Measurements from ENCODE around the gene KCNIP3. TPM values are rescaled to one million over a fixed set of nuclear protein-coding genes. Genes with fewer than 3 reads are reported as not detected.

Gene KCNIP3
- total and polyA plus RNA-seq, 9 of the 15 experiments (the other 6 are each of a cell fraction or from before 2014, with no cell fraction given) = 0.04 TPM; not detected in 8

- peaks cover 7 to 78% of the 10 kb centered on the region in 2 experiments for H3K27me3 ChIP-seq (ENCODE audit: control insufficient read depth in 2 of 2, insufficient read depth in 2 of 2, low read length in 2 of 2)
- ChIA-PET CTCF (ENCODE audit: low intra/inter-chr PET ratio) (no interaction called here), POLR2A (no interaction called here)
These were observed 52.6 kb downstream of the KCNIP3 start for GRCh38 chr2:95349568-95350322.

More at GRCh38 chr2:95349568-95350322, 52.6 kb downstream of the KCNIP3 start:
- 3% methylated on average over 12 of the region's 12 CpGs for WGBS (ENCODE audit: insufficient coverage, low coverage, missing lambda C conversion rate)
- ATAC-seq (no peak), DNase-seq (ENCODE audit: extremely low read depth in 1 of 4, low spot score in 3 of 4) (no peak), FAIRE-seq (no peak)
- Histone ChIP-seq H3K4me3 (no peak overlapping the region), H3K4me1 (replicated peaks in 1 of 2; ENCODE audit: control insufficient read depth in 2 of 2, insufficient read depth in 2 of 2, low read length in 2 of 2) (peaks cover 6 to 23% of the 10 kb centered on the region in 2 experiments; a peak in 4 of 5 replicates), H3K27ac (ENCODE audit: extremely low read depth, low read depth, low read length) (no peak overlapping the region), H3K36me3 (ENCODE audit: control insufficient read depth, insufficient read depth, low read length) (no peaks in the 10 kb centered on the region), H4K20me1 (replicated peaks; ENCODE audit: control insufficient read depth, insufficient read depth, low read length) (peaks cover 10% of the 10 kb centered on the region), H2AFZ (ENCODE audit: low read depth, low read length) (no peak overlapping the region), H3K79me2 (ENCODE audit: control insufficient read depth, insufficient read depth, low read length) (no peaks in the 10 kb centered on the region), H3K9ac (ENCODE audit: insufficient read depth in 1 of 2, low read depth in 2 of 2, low read length in 2 of 2) (no peak overlapping the region; a peak in 1 of 4 replicates), H3K9me1 (ENCODE audit: control insufficient read depth, insufficient read depth, low read length) (no peaks in the 10 kb centered on the region), H3K9me3 (replicated peaks; ENCODE audit: control insufficient read depth, insufficient read depth, low read depth, low read length) (no peaks in the 10 kb centered on the region), H3K4me2 (ENCODE audit: insufficient read depth, low read length) (no peak overlapping the region)
- in situ Hi-C loops (cut with MboI) = no loop called here
- TF ChIP-seq POLR2B (IDR thresholded peaks at IDR 0.05; ENCODE audit: low read depth, partially characterized antibody) (no peak), DDX20 (tag; IDR thresholded peaks at IDR 0.05; ENCODE audit: low read depth) (no peak), CEBPB (tag; IDR thresholded peaks at IDR 0.05) (no peak), HBP1 (CRISPR knock-in tag; IDR thresholded peaks at IDR 0.05) (no peak), ZNF274 (IDR thresholded peaks at IDR 0.05; ENCODE audit: borderline replicate concordance, low read depth, low read length) (no peak), KDM2B (CRISPR knock-in tag; IDR thresholded peaks at IDR 0.05) (no peak), E2F4 (CRISPR knock-in tag; IDR thresholded peaks at IDR 0.05; ENCODE audit: low read depth) (no peak), EP300 (IDR thresholded peaks at IDR 0.05; ENCODE audit: low read length) (no peak), CBFA2T3 (IDR thresholded peaks at IDR 0.05) (no peak), GATAD2A (IDR thresholded peaks at IDR 0.05) (no peak), HNRNPUL1 (IDR thresholded peaks at IDR 0.05; ENCODE audit: low read length) (no peak), NUFIP1 (IDR thresholded peaks at IDR 0.05; ENCODE audit: partially characterized antibody) (no peak), KDM1A (IDR thresholded peaks at IDR 0.05) (no peak), MCM5 (IDR thresholded peaks at IDR 0.05; ENCODE audit: low read depth) (no peak), RBM17 (IDR thresholded peaks at IDR 0.05; ENCODE audit: borderline replicate concordance, low read depth, low read length) (no peak), ZNF445 (CRISPR knock-in tag; IDR thresholded peaks at IDR 0.05; ENCODE audit: low read depth) (no peak), CREB3L1 (IDR thresholded peaks at IDR 0.05; ENCODE audit: borderline replicate concordance, low read depth) (no peak)
- intact Hi-C loops (cut with micrococcal nuclease) = loop anchor here (2.0 kb wide), 1 partner anchor 27 kb away; no protein-coding TSS in a partner anchor
- no TSS peak for BruUV-seq (replicated peaks)

Data from K562 (cell line).